GM21723 (cell line): ENCODE measurements around the gene ARPC3.
A peak's percentile ranks its signal among the peaks of the same experiment; 100 is the strongest.
"Not testable (repeated sequence)": the region's sequence is repeated elsewhere in the genome, so short reads cannot be mapped to it uniquely, and the experiment has no call there.

Experiments used
- ATAC-seq: cut with Tn5 transposase; IDR thresholded peaks from one replicate; pipeline ENCODE4 v1.9.1; 2021; ENCODE audit warnings: mild to moderate bottlenecking, moderate library complexity; ENCODE audit not compliant: unreplicated experiment

ARPC3 gene

DNA sequence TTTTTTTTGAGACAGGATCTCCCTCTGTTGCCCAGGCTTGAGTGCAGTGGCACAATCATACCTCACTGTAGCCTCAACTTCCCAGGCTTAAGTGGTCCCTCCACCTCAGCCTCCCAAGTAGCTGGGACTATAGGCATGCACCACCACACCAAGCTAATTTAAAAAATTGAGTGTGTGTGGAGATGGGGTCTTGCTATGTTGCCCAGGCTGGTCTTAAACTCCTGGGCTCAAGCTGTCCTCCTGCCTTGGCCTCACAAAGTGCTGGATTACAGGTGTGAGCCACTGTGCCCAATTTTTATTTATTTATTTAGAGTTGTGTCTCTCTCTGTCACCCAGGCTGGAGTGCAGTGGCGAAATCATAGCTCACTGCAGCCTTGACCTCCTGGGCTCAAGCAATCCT lies 29.5 kb downstream of the ARPC3 start:
- ATAC-seq = not testable (repeated sequence)

- ATAC-seq = not testable (repeated sequence)
These were observed 33.0 kb downstream of the ARPC3 start for GRCh38 chr12:110417113-110417512.

GRCh38 chr12:110410086-110410485 lies 40.1 kb downstream of the ARPC3 start:
- not testable (repeated sequence) for ATAC-seq

DNA sequence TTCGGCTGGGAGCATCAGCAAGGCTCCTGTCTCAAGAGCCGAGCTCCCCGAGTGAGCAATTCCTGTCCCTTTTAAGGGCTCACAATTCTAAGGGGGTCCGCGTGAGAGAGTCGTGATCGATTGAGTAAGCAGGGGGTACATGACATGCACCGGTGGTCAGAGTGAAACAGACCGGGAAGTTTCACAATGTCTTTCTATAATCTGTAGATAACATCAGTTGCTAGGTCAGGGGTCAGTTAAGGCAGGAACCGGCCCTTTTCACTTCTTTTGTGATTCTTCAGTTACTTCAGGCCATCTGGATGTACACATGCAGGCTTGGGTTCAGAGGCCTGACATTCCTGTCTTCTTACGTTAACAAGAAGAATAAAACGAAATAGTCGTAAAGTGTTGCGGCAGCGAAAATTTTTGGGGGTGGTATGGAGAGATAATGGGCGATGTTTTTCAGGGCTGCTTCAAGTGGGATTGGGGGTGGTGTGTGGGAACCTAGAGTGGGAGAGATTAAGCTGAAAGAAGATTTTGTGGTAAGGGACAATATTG lies 44.9 kb downstream of the ARPC3 start:
- ATAC-seq = not testable (repeated sequence)

GRCh38 chr12:110403976-110404682 lies 46.0 kb downstream of the ARPC3 start:
- no peak for ATAC-seq

DNA sequence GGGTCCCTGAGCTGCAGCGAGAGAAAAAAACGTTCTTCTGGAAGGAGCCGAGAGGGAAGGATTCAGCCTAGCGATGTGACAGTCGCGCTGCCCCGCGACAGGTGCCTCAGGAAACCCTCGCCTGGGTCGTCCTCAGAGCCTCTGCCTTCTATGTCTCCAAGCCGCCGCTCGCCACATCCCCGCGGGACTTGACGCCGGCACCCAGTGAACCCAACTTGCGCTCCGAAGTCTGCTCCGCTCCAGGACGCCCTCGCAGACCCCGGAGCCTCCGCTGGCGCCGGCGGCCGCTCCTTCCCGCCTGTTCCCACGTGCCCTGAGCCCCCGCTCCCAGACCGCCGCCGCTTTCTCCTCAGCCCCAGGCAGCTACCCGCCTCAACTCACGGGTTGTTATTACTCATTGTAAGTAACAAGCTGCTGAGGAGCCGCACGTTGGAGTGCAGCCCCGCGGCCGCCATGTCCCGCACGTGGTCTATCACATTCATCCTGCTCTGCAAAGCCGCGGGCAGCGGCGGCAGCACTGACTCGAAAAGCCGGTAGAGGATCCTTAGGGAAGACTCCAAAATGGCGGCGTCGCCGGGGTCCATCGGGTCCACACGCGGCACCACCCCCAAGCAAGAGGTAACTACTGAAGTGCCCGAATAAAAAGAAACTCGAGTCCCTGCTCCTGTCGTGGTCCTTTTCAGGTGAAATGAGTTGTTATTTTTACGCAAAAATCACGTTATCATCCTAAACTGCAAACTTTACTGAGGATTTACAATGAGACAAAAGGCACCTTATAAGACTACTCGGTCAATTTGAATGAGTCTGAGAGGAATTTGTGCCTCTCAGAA lies 46.8 kb downstream of the ARPC3 start, which contains the start of gene ANAPC7:
Gene ANAPC7, minus strand, starts transcription at position 563 of the 830 bp plus-strand sequence. Its CDS starts 81 bp downstream, at position 482.
- peak; percentile 85 for ATAC-seq
